ENCODE data around the gene MGAT2. TPM values are rescaled to one million over a fixed set of nuclear protein-coding genes. Genes with fewer than 3 reads are reported as not detected.
A peak's percentile ranks its signal among the peaks of the same experiment; 100 is the strongest.
"Not testable (repeated sequence)": the region's sequence is repeated elsewhere in the genome, so short reads cannot be mapped to it uniquely, and the experiment has no call there.

MGAT2 gene
- total RNA-seq, 2 experiments from 2014 or later, result 30.2 to 32.7 TPM

- ATAC-seq, result no peak
- Mint-ChIP-seq H3K4me1 (ENCODE audit: low read depth) (peaks cover 59% of the 10 kb centered on the region), H3K27me3 (peaks cover 2% of the 10 kb centered on the region), H3K36me3 (ENCODE audit: low read depth) (peaks cover 85% of the 10 kb centered on the region), H3K27ac (peak overlapping the region; percentile 57), H3K4me3 (peak overlapping the region; percentile 91), H3K9me3 (no peaks in the 10 kb centered on the region)
- POLR2A ChIA-PET, result interaction anchor here (0.6 to 1.7 kb wide), 6 partner anchors 14 to 815 kb away, joined by 3 to 8 read pairs (median 3); partner anchors contain the start of genes CDKL1 and DNAAF2
- no peak for TF ChIP-seq CTCF (IDR thresholded peaks at IDR 0.05)
- intact Hi-C loops (cut with micrococcal nuclease), result no loop called here
- DNase-seq, result no peak
- CTCF ChIA-PET, result interaction anchor here (1.7 kb wide), 1 partner anchor 119 kb away, joined by 5 read pairs; no protein-coding TSS in a partner anchor
Observed at GRCh38 chr14:49581209-49582112, 39.1 kb upstream of the MGAT2 start.

GRCh38 chr14:49582113-49582977 is 38.3 kb upstream of the MGAT2 start:
- Mint-ChIP-seq H3K9me3 (no peaks in the 10 kb centered on the region), H3K4me1 (ENCODE audit: low read depth) (peaks cover 58% of the 10 kb centered on the region), H3K36me3 (ENCODE audit: low read depth) (peaks cover 78% of the 10 kb centered on the region), H3K27me3 (peaks cover 2% of the 10 kb centered on the region), H3K27ac (peak overlapping the region; percentile 57), H3K4me3 (peak overlapping the region; percentile 91)
- CTCF ChIA-PET, result interaction anchor here (1.7 kb wide), 1 partner anchor 120 kb away, joined by 5 read pairs; no protein-coding TSS in a partner anchor
- no peak for ATAC-seq
- POLR2A ChIA-PET, result interaction anchor here (0.6 to 5.8 kb wide), 6 partner anchors 13 to 56 kb away, joined by 3 to 110 read pairs (median 6); partner anchors contain the start of genes DNAAF2, LRR1, MGAT2 and RPL36AL
- DNase-seq, result no peak
- TF ChIP-seq CTCF (IDR thresholded peaks at IDR 0.05), result no peak
- intact Hi-C loops (cut with micrococcal nuclease), result no loop called here

GRCh38 chr14:49583629-49584028 is 37.0 kb upstream of the MGAT2 start:
- DNase-seq (no peak), ATAC-seq (no peak)
- Mint-ChIP-seq H3K27ac (peak overlapping the region; percentile 96), H3K27me3 (peaks cover 2% of the 10 kb centered on the region), H3K36me3 (ENCODE audit: low read depth) (peaks cover 68% of the 10 kb centered on the region), H3K4me1 (ENCODE audit: low read depth) (peaks cover 55% of the 10 kb centered on the region), H3K4me3 (peak overlapping the region; percentile 91), H3K9me3 (no peaks in the 10 kb centered on the region)
- CTCF ChIA-PET, result no interaction called here
- POLR2A ChIA-PET, result interaction anchor here (1.4 to 5.8 kb wide), 5 partner anchors 13 to 51 kb away, joined by 3 to 110 read pairs (median 11); partner anchors contain the start of genes DNAAF2, LRR1, MGAT2 and RPL36AL
- TF ChIP-seq CTCF (IDR thresholded peaks at IDR 0.05), result no peak
- intact Hi-C loops (cut with micrococcal nuclease), result no loop called here

GRCh38 chr14:49584058-49584457 is 36.5 kb upstream of the MGAT2 start:
- ChIA-PET CTCF (interaction anchor here (4.5 kb wide), 1 partner anchor 37 kb away, joined by 25 read pairs; the partner anchor contains the start of genes MGAT2 and RPL36AL), POLR2A (interaction anchor here (1.4 to 5.8 kb wide), 7 partner anchors 10 to 51 kb away, joined by 3 to 110 read pairs (median 24); partner anchors contain the start of genes DNAAF2, LRR1, MGAT2 and RPL36AL)
- ATAC-seq (no peak), DNase-seq (no peak)
- intact Hi-C loops (cut with micrococcal nuclease), result no loop called here
- H3K27ac Mint-ChIP-seq, result peak overlapping the region; percentile 96
- no peak for TF ChIP-seq CTCF (IDR thresholded peaks at IDR 0.05)
- peaks cover 64% of the 10 kb centered on the region for H3K36me3 Mint-ChIP-seq (ENCODE audit: low read depth)
- no peaks in the 10 kb centered on the region for H3K9me3 Mint-ChIP-seq
- H3K4me1 Mint-ChIP-seq (ENCODE audit: low read depth), result peaks cover 52% of the 10 kb centered on the region
- H3K27me3 Mint-ChIP-seq, result peaks cover 2% of the 10 kb centered on the region
- peak overlapping the region; percentile 91 for H3K4me3 Mint-ChIP-seq

GRCh38 chr14:49584981-49585640 is 35.5 kb upstream of the MGAT2 start:
- H3K27me3 Mint-ChIP-seq; H3K9me3 Mint-ChIP-seq; intact Hi-C loops (cut with micrococcal nuclease); ATAC-seq: not testable (repeated sequence)
- H3K36me3 Mint-ChIP-seq (ENCODE audit: low read depth), result peaks cover 57% of the 10 kb centered on the region
- H3K4me3 Mint-ChIP-seq, result peak overlapping the region; percentile 91
- H3K27ac Mint-ChIP-seq, result peak overlapping the region; percentile 96
- ChIA-PET POLR2A (interaction anchor here (0.6 to 5.8 kb wide), 15 partner anchors 8 to 852 kb away, joined by 3 to 110 read pairs (median 4); partner anchors contain the start of genes ARF6, DNAAF2, LRR1 and MGAT2), CTCF (interaction anchor here (0.7 to 4.5 kb wide), 6 partner anchors 14 to 277 kb away, joined by 3 to 25 read pairs (median 3); partner anchors contain the start of genes DNAAF2, LRR1, MGAT2 and RPL36AL)
- DNase-seq, result peak; percentile 49
- H3K4me1 Mint-ChIP-seq (ENCODE audit: low read depth), result peaks cover 45% of the 10 kb centered on the region
